ENCODE results near the gene WDR81.
"Not testable (repeated sequence)": the region's sequence is repeated elsewhere in the genome, so short reads cannot be mapped to it uniquely, and the experiment has no call there.

The WDR81 gene

DNA sequence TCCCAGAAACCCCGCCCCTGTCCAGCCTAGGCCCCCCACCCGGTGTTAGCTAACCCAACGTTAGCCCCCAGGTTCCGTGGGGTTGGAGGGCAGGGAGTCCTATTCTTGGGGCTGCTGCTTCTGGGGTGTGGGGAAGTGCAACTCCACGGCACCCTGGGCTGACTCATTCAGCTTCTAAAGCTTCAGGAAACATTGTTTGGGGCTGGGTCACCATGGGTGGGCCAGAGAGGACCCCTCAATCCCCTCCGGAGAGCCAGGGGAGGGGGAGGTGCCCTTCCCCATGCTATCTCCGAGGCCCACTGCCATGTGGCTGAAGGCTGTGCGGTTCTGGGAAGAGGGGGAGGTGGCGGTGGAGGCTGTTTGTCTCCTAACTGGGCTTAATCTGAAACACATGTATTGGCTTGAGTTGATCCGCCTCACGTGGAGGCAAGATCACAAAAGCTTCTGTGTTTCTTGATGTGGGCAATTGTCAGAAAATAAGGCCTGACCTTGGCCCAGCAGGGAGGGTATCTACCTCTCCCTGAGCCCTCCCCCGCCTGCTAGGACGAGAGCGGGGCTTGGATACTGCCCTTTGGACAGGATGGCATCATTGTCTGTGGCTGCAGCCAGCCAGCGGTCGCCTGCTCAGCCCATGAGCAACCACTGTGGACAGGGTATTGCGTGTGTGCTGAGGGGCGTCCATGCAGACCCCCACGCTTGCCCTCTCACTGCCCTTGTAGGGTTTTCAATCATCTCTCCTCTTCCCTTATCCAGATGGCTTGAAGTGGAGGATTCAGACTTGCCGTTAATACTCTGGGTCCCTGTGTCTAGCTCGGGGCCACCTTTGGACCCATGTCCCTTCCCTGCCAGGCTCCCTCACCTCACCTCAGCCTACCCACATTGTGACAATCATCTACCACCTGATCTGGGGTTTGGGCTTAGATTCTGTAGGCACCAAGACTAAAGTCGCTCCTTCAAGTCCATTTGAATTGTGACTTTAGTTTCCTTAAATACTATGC is 38.7 kb downstream of the WDR81 start:
- Mint-ChIP-seq H3K36me3 (ENCODE audit: low read depth) (no peaks in the 10 kb centered on the region), H3K9me3 (no peaks in the 10 kb centered on the region), H3K27ac (peak overlapping the region; percentile 97), H3K27me3 (peaks cover 2% of the 10 kb centered on the region), H3K4me1 (ENCODE audit: low read depth) (peaks cover 65% of the 10 kb centered on the region), H3K4me3 (peak overlapping the region; percentile 46)
- intact Hi-C loops (cut with micrococcal nuclease), result loop anchor here (5.0 kb wide), 1 partner anchor 36 kb away; no protein-coding TSS in a partner anchor

DNA sequence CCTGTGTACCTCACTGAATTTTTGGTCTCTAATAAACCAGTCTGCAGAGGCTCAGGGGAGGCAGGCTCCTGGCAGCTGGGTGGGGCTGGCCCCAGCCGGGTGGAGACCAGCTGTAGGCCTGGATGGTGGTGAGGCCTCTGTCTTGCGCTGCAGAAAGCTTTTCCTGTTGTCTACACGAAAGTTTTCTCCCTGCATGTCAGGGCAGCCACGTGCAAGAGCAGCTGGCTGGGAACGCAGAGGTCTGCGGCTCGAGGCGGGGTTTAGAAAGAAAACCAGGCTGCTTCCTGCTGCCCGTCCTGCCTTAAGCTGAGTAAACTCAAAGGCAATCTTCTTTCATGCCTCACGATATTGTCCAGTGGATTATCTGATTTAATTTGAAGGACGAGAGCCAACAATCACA is 39.8 kb downstream of the WDR81 start:
- intact Hi-C loops (cut with micrococcal nuclease), result loop anchor here (5.0 kb wide), 1 partner anchor 37 kb away; no protein-coding TSS in a partner anchor
- peak overlapping the region; percentile 97 for H3K27ac Mint-ChIP-seq
- no peaks in the 10 kb centered on the region for H3K9me3 Mint-ChIP-seq
- H3K36me3 Mint-ChIP-seq (ENCODE audit: low read depth), result no peaks in the 10 kb centered on the region
- peak overlapping the region; percentile 46 for H3K4me3 Mint-ChIP-seq
- peaks cover 2% of the 10 kb centered on the region for H3K27me3 Mint-ChIP-seq
- H3K4me1 Mint-ChIP-seq (ENCODE audit: low read depth), result peaks cover 55% of the 10 kb centered on the region

DNA sequence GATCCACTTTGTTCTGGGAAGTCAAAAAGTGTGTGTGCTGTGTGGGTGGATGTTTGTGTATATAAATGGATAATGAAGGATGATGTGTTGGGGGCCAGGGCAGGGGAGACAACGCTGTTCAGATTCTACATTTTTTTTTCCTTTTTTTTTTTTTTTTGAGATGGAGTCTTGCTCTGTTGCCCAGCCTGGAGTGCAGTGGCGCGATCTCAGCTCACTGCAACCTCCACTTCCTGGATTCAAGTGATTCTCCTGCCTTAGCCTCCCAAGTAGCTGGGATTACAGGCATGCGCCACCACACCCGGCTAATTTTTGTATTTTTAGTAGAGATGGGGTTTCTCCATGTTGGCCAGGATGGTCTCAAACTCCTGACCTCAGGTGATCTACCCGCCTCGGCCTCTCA is 40.2 kb downstream of the WDR81 start:
- not testable (repeated sequence) for H3K36me3 Mint-ChIP-seq (ENCODE audit: low read depth); H3K9me3 Mint-ChIP-seq; H3K27me3 Mint-ChIP-seq
- Mint-ChIP-seq H3K4me1 (ENCODE audit: low read depth) (peaks cover 57% of the 10 kb centered on the region), H3K27ac (peak overlapping the region; percentile 97), H3K4me3 (peak overlapping the region; percentile 46)
- intact Hi-C loops (cut with micrococcal nuclease), result loop anchor here (5.0 kb wide), 1 partner anchor 37 kb away; no protein-coding TSS in a partner anchor

DNA sequence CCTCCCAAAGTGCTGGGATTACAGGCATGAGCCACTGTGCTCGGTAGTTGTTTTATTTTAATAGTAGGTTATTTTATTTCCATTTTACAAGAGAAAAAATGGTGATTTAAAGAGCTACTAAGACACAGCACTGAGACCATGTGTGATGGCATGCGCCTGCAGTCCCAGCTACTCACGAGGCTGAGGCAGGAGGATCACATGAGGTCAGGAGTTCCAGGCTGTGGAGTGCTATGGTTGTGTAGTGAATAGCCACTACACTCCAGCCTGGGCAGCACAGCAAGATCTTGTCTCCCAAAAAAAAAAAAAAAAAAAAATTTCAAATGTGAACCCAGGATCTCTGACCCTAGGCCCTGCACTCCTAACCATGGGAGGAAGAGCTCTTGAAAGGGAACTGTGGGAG is 41.1 kb downstream of the WDR81 start:
- H3K36me3 Mint-ChIP-seq (ENCODE audit: low read depth), result no peaks in the 10 kb centered on the region
- no peak overlapping the region for H3K4me3 Mint-ChIP-seq
- peak overlapping the region; percentile 97 for H3K27ac Mint-ChIP-seq
- H3K27me3 Mint-ChIP-seq, result peaks cover 2% of the 10 kb centered on the region
- no peaks in the 10 kb centered on the region for H3K9me3 Mint-ChIP-seq
- peaks cover 58% of the 10 kb centered on the region for H3K4me1 Mint-ChIP-seq (ENCODE audit: low read depth)
- intact Hi-C loops (cut with micrococcal nuclease), result no loop called here

DNA sequence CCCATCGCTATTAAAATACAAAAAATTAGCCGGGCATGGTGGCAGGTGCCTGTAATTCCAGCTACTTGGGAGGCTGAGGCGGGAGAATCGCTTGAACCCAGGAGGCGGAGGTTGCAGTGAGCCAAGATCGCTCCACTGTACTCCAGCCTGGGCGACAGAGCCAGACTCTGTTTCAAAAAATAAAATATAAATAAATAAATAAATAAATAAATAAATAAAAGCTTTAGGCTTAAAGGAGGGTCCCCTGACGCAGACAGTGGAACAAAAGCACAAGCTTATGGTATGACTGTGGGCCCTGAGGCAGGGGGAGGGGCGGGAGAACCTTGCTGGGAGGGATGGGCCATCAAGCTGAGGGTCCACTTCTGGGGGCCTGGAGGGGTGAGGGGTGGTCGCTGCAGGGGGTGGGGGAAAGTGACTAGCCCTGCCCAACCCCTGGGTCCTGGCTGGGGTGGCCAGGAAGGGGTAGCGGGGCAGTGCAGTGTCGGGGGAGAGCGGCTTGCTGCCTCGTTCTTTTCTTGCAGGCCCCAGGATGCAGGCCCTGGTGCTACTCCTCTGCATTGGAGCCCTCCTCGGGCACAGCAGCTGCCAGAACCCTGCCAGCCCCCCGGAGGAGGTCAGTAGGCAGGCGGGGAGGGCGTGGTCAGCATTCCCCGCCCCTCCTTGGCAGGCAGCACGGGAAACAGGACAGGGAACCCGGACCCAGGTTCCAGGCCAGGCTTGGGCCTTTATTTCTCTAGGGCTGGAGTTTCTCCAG is 42.1 kb downstream of the WDR81 start:
- H3K4me1 Mint-ChIP-seq (ENCODE audit: low read depth), result peaks cover 59% of the 10 kb centered on the region

DNA sequence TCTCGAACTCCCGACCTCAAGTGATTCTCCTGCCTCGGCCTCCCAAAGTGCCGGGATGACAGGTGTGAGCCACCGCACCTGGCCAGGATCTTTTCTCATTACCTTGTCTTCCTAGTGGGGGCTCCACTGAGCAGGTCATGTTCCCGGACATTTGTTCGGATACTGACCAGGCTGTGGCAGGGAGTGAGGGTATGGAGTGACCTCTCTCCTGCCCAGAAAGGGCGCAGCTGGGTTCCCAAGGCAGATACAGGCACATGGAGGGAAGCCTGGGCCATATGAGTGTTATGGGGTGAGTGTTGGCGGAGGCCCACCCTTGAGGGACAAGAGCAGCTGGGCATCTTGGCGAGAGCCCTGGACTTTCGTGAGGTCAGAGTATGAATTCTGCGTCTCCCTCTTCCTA is 42.9 kb downstream of the WDR81 start:
- intact Hi-C loops (cut with micrococcal nuclease), result no loop called here
- no peak overlapping the region for H3K4me3 Mint-ChIP-seq
- H3K27me3 Mint-ChIP-seq, result no peaks in the 10 kb centered on the region
- no peaks in the 10 kb centered on the region for H3K36me3 Mint-ChIP-seq (ENCODE audit: low read depth)
- peak overlapping the region; percentile 67 for H3K27ac Mint-ChIP-seq
- H3K9me3 Mint-ChIP-seq, result no peaks in the 10 kb centered on the region
- H3K4me1 Mint-ChIP-seq (ENCODE audit: low read depth), result peaks cover 55% of the 10 kb centered on the region

More for the DNA sequence above, 42.1 kb downstream of the WDR81 start:
- intact Hi-C loops (cut with micrococcal nuclease), result no loop called here
- Mint-ChIP-seq H3K4me3 (no peak overlapping the region), H3K9me3 (no peaks in the 10 kb centered on the region), H3K27ac (peak overlapping the region; percentile 97), H3K27me3 (peaks cover 1% of the 10 kb centered on the region), H3K36me3 (ENCODE audit: low read depth) (no peaks in the 10 kb centered on the region)

DNA sequence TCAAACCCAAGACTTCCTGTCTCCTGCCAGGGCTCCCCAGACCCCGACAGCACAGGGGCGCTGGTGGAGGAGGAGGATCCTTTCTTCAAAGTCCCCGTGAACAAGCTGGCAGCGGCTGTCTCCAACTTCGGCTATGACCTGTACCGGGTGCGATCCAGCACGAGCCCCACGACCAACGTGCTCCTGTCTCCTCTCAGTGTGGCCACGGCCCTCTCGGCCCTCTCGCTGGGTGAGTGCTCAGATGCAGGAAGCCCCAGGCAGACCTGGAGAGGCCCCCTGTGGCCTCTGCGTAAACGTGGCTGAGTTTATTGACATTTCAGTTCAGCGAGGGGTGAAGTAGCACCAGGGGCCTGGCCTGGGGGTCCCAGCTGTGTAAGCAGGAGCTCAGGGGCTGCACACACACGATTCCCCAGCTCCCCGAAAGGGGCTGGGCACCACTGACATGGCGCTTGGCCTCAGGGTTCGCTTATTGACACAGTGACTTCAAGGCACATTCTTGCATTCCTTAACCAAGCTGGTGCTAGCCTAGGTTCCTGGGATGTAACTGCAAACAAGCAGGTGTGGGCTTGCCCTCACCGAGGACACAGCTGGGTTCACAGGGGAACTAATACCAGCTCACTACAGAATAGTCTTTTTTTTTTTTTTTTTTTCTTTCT is 45.4 kb downstream of the WDR81 start:
- Mint-ChIP-seq H3K4me3 (no peak overlapping the region), H3K9me3 (no peaks in the 10 kb centered on the region), H3K4me1 (ENCODE audit: low read depth) (peaks cover 52% of the 10 kb centered on the region), H3K27ac (peak overlapping the region; percentile 11), H3K36me3 (ENCODE audit: low read depth) (peaks cover 24% of the 10 kb centered on the region), H3K27me3 (no peaks in the 10 kb centered on the region)
- intact Hi-C loops (cut with micrococcal nuclease), result no loop called here

DNA sequence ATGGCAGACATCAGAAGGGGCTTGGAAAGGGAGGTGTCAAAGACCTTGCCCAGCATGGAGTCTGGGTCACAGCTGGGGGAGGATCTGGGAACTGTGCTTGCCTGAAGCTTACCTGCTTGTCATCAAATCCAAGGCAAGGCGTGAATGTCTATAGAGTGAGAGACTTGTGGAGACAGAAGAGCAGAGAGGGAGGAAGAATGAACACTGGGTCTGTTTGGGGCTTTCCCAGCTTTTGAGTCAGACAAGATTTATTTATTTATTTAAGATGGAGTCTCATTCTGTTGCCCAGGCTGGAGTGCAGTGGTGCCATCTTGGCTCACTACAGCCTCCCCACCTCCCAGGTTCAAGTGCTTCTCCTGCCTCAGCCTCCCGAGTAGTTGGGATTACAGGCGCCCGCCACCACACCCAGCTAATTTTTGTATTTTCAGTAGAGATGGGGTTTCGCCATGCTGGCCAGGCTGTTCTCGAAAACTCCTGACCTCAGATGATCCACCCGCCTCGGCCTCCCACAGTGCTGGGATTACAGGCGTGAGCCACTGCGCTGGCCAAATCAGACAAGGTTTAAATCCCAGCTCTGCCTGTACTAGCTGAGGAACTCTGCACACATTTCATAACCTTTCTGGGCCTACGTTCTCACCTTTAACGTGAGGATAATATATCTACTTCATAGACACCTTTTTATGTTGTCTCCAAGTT is 48.6 kb downstream of the WDR81 start:
- Mint-ChIP-seq H3K27ac (peak overlapping the region; percentile 79), H3K4me3 (peak overlapping the region; percentile 71), H3K4me1 (ENCODE audit: low read depth) (peaks cover 46% of the 10 kb centered on the region), H3K36me3 (ENCODE audit: low read depth) (peaks cover 55% of the 10 kb centered on the region)
- intact Hi-C loops (cut with micrococcal nuclease); H3K27me3 Mint-ChIP-seq; H3K9me3 Mint-ChIP-seq: not testable (repeated sequence)

DNA sequence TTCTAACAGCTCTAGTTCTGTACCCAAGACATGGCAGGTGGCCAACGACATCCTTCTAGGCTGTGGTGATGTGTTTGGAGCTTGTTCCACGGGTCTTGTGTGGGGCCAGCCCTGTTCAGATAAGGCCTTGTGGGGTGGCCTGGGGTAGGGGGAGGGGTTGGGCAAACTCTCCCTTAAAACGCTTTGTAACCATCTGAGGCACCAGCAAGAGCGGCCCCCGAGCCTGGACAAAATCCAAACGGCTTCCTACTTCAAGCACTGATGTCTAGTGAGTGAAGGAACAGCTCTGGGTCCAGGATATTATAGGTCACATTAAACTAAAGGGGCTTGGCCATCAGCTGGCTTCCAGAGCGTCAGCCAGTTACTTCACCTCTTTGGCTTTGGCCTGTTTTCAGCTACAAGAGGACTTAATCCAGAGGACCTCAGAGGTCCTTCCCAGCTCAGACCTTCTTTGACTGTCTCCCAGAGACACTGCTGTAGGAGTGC is 49.2 kb downstream of the WDR81 start:
- Mint-ChIP-seq H3K27ac (peak overlapping the region; percentile 79), H3K27me3 (no peaks in the 10 kb centered on the region), H3K36me3 (ENCODE audit: low read depth) (peaks cover 61% of the 10 kb centered on the region), H3K9me3 (no peaks in the 10 kb centered on the region), H3K4me3 (no peak overlapping the region), H3K4me1 (ENCODE audit: low read depth) (peaks cover 46% of the 10 kb centered on the region)
- intact Hi-C loops (cut with micrococcal nuclease), result no loop called here

DNA sequence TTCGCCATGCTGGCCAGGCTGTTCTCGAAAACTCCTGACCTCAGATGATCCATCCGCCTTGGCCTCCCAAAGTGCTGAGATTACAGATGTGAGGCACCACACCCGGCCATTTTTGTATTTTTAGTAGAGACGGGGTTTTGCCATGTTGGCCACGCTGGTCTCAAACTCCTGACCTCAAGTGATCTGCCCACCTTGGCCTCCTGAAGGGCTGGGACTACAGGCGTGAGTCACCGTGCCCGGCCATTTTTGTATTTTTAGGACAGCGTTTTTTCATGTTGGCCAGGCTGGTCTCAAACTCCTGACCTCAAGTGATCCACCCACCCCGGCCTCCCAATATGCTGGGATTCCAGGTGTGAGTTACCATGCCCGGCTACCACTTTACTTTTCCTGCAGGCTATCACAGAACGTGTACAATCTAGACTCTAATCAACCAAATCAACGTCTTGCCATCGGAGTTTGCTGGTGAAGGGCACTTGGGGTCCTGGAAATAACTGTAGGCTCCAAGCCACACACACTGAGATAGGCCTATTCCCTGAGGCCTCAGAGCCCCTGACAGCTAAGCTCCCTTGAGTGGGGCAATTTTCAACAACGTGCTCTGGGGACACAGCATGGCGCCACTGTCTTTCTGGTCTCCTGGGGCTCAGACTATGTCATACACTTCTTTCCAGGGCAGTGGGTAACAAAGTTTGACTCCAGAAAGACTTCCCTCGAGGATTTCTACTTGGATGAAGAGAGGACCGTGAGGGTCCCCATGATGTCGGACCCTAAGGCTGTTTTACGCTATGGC is 50.1 kb downstream of the WDR81 start:
- Mint-ChIP-seq H3K9me3 (no peaks in the 10 kb centered on the region), H3K27me3 (no peaks in the 10 kb centered on the region), H3K4me3 (peak overlapping the region; percentile 30), H3K36me3 (ENCODE audit: low read depth) (peaks cover 69% of the 10 kb centered on the region), H3K4me1 (ENCODE audit: low read depth) (peaks cover 43% of the 10 kb centered on the region), H3K27ac (peak overlapping the region; percentile 79)
- intact Hi-C loops (cut with micrococcal nuclease), result no loop called here

DNA sequence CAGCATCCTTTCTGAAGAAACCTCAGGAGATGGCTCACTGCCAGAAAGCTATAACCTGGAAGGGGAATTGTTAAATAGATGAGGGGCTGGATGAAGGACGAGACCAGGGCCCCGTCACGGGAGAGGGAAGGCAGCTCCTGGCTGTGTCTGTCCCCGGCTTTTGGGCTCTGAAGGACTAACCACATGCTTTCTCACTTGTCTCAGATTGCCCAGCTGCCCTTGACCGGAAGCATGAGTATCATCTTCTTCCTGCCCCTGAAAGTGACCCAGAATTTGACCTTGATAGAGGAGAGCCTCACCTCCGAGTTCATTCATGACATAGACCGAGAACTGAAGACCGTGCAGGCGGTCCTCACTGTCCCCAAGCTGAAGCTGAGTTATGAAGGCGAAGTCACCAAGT is 51.8 kb downstream of the WDR81 start:
- H3K4me1 Mint-ChIP-seq (ENCODE audit: low read depth), result peaks cover 28% of the 10 kb centered on the region
- no peaks in the 10 kb centered on the region for H3K27me3 Mint-ChIP-seq
- no peaks in the 10 kb centered on the region for H3K9me3 Mint-ChIP-seq
- no peak overlapping the region for H3K27ac Mint-ChIP-seq
- H3K4me3 Mint-ChIP-seq, result no peak overlapping the region
- intact Hi-C loops (cut with micrococcal nuclease), result no loop called here
- H3K36me3 Mint-ChIP-seq (ENCODE audit: low read depth), result peaks cover 85% of the 10 kb centered on the region

DNA sequence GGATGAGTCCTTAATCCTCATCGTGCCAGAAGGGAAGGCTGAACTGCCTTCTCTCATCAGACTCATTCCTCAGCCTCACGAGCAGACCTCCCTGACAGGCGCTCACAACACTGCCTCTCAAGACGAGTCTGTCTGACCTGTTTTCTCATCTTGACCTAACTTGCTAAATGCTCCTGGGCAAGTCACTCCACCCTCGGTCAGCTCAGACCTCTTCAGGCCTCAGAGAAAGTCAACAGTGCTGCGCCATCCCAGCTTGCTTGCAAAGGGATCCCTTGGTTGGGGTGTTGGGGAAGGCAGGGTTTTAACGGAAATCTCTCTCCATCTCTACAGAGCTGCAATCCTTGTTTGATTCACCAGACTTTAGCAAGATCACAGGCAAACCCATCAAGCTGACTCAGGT is 52.4 kb downstream of the WDR81 start:
- Mint-ChIP-seq H3K36me3 (ENCODE audit: low read depth) (peaks cover 91% of the 10 kb centered on the region), H3K27ac (no peak overlapping the region), H3K4me1 (ENCODE audit: low read depth) (peaks cover 25% of the 10 kb centered on the region), H3K9me3 (no peaks in the 10 kb centered on the region), H3K27me3 (no peaks in the 10 kb centered on the region), H3K4me3 (no peak overlapping the region)
- intact Hi-C loops (cut with micrococcal nuclease), result no loop called here

Data from dendritic cell treated with granulocyte-macrophage colony-stimulating factor and Interleukin-4, amounts not matched to agents 40 ng/mL and 50 ng/mL, for 4 days (primary cell).